Measurements from ENCODE around the gene MGMT. TPM values are rescaled to one million over a fixed set of nuclear protein-coding genes. Genes with fewer than 3 reads are reported as not detected.

The MGMT gene
- polyA plus RNA-seq, 1 donor from 2014 or later, result 0.94 TPM

DNA sequence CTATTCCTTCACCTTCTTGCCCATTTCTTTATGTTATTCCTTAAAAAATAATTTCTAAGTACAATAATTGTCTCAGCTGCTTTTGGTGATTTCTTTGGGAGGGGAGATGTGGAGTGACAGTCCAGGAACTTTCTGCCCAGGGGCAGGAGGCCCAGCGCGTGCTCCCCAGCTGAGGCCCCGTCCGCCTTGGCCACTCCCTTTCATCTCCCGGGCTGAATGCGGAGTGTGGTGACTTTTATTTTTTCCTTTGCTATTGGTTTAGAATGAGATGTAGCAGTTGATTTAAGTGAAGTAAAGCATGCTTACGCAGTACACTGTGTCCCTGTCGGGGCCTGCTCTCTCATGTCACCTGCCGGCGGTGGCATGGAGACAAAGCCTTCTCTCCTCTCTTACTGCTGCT, 141.6 kb downstream of the MGMT start:
- TF ChIP-seq POLR2AphosphoS5 (IDR thresholded peaks at IDR 0.05) (no peak), SMC3 (conservative IDR thresholded peaks at IDR 0.05; ENCODE audit: poor library complexity) (no peak), RAD21 (conservative IDR thresholded peaks at IDR 0.05) (no peak), CTCF (IDR thresholded peaks at IDR 0.05; ENCODE audit: poor library complexity, severe bottlenecking) (no peak), MXI1 (conservative IDR thresholded peaks at IDR 0.05; ENCODE audit: poor library complexity, severe bottlenecking) (no peak), TAF1 (IDR thresholded peaks at IDR 0.05; ENCODE audit: low read depth) (no peak), EP300 (conservative IDR thresholded peaks at IDR 0.05; ENCODE audit: poor library complexity, severe bottlenecking) (no peak), EZH2 (IDR thresholded peaks at IDR 0.05; ENCODE audit: borderline replicate concordance, insufficient read depth, low read length, poor library complexity, severe bottlenecking) (no peak)
- TF ChIP-seq, protein P1, sequence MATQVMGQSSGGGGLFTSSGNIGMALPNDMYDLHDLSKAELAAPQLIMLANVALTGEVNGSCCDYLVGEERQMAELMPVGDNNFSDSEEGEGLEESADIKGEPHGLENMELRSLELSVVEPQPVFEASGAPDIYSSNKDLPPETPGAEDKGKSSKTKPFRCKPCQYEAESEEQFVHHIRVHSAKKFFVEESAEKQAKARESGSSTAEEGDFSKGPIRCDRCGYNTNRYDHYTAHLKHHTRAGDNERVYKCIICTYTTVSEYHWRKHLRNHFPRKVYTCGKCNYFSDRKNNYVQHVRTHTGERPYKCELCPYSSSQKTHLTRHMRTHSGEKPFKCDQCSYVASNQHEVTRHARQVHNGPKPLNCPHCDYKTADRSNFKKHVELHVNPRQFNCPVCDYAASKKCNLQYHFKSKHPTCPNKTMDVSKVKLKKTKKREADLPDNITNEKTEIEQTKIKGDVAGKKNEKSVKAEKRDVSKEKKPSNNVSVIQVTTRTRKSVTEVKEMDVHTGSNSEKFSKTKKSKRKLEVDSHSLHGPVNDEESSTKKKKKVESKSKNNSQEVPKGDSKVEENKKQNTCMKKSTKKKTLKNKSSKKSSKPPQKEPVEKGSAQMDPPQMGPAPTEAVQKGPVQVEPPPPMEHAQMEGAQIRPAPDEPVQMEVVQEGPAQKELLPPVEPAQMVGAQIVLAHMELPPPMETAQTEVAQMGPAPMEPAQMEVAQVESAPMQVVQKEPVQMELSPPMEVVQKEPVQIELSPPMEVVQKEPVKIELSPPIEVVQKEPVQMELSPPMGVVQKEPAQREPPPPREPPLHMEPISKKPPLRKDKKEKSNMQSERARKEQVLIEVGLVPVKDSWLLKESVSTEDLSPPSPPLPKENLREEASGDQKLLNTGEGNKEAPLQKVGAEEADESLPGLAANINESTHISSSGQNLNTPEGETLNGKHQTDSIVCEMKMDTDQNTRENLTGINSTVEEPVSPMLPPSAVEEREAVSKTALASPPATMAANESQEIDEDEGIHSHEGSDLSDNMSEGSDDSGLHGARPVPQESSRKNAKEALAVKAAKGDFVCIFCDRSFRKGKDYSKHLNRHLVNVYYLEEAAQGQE (IDR thresholded peaks at IDR 0.05; ENCODE audit: borderline replicate concordance), result no peak
- Histone ChIP-seq H3K36me3 (ENCODE audit: insufficient read depth, low read length) (no peaks in the 10 kb centered on the region), H3F3A (ENCODE audit: insufficient read depth, low read length, poor library complexity, severe bottlenecking) (no peaks in the 10 kb centered on the region), H3K79me2 (replicated peaks; ENCODE audit: insufficient read depth, low read length) (no peaks in the 10 kb centered on the region), H3K4me2 (ENCODE audit: low read length) (no peak overlapping the region), H3K27ac (ENCODE audit: low read length) (no peak overlapping the region), H4K20me1 (ENCODE audit: insufficient read depth) (no peaks in the 10 kb centered on the region), H3K9ac (ENCODE audit: low read length) (no peak overlapping the region), H3K4me3 (ENCODE audit: low read length) (no peak overlapping the region), H3K9me3 (ENCODE audit: low read length) (no peaks in the 10 kb centered on the region), H3K9me2 (ENCODE audit: insufficient read depth, low read length) (no peaks in the 10 kb centered on the region), H2AFZ (ENCODE audit: low read depth, low read length) (no peak overlapping the region), H3K27me3 (ENCODE audit: insufficient read depth, low read depth, low read length) (no peaks in the 10 kb centered on the region)

DNA sequence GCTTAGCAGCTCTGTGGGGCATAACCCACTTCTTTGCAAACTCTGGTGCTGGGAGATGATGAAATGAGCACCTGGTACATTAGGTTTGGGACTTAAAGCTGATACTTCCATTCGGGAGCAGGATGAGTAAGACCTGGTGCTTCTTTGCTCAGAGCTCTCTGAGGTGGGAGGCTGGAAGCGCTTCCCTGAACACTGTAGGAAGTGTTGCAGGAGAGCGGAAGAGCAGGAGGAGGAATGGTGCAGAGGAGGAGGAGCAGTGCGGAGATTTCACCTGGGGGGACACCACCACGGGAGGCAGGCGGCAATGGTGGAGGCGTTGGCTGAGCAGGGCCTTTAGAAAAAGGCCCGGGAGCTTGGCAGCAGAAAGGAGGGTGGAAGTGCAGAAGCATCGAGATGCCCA, 142.5 kb downstream of the MGMT start:
- H3K79me2 ChIP-seq (replicated peaks; ENCODE audit: insufficient read depth, low read length), result no peaks in the 10 kb centered on the region
- H4K20me1 ChIP-seq (ENCODE audit: insufficient read depth), result no peaks in the 10 kb centered on the region
- no peak overlapping the region for H3K4me3 ChIP-seq (ENCODE audit: low read length)
- H3K36me3 ChIP-seq (ENCODE audit: insufficient read depth, low read length), result no peaks in the 10 kb centered on the region
- no peak overlapping the region for H2AFZ ChIP-seq (ENCODE audit: low read depth, low read length)
- no peak overlapping the region for H3K27ac ChIP-seq (ENCODE audit: low read length)
- no peaks in the 10 kb centered on the region for H3F3A ChIP-seq (ENCODE audit: insufficient read depth, low read length, poor library complexity, severe bottlenecking)
- no peak for TF ChIP-seq CTCF (IDR thresholded peaks at IDR 0.05; ENCODE audit: poor library complexity, severe bottlenecking)
- TF ChIP-seq POLR2AphosphoS5 (IDR thresholded peaks at IDR 0.05), result no peak
- no peak for TF ChIP-seq TAF1 (IDR thresholded peaks at IDR 0.05; ENCODE audit: low read depth)
- no peak for TF ChIP-seq RAD21 (conservative IDR thresholded peaks at IDR 0.05)
- no peak for TF ChIP-seq MXI1 (conservative IDR thresholded peaks at IDR 0.05; ENCODE audit: poor library complexity, severe bottlenecking)
- TF ChIP-seq, protein P1 (IDR thresholded peaks at IDR 0.05; ENCODE audit: borderline replicate concordance), result no peak
- no peak for TF ChIP-seq EZH2 (IDR thresholded peaks at IDR 0.05; ENCODE audit: borderline replicate concordance, insufficient read depth, low read length, poor library complexity, severe bottlenecking)
- no peak overlapping the region for H3K9ac ChIP-seq (ENCODE audit: low read length)
- no peak overlapping the region for H3K4me2 ChIP-seq (ENCODE audit: low read length)
- no peaks in the 10 kb centered on the region for H3K9me2 ChIP-seq (ENCODE audit: insufficient read depth, low read length)
- no peaks in the 10 kb centered on the region for H3K9me3 ChIP-seq (ENCODE audit: low read length)
- H3K27me3 ChIP-seq (ENCODE audit: insufficient read depth, low read depth, low read length), result no peaks in the 10 kb centered on the region

Data from neural cell (in vitro differentiated cells).